GM21619 (cell line): Measurements from ENCODE around the gene MOBP.

Experiments used
- ATAC-seq: cut with Tn5 transposase; IDR thresholded peaks from one replicate; pipeline ENCODE4 v1.9.1; 2021; ENCODE audit not compliant: unreplicated experiment

The MOBP gene

GRCh38 chr3:39540162-39540921, 72.9 kb downstream of the MOBP start:
- ATAC-seq, result no peak

DNA sequence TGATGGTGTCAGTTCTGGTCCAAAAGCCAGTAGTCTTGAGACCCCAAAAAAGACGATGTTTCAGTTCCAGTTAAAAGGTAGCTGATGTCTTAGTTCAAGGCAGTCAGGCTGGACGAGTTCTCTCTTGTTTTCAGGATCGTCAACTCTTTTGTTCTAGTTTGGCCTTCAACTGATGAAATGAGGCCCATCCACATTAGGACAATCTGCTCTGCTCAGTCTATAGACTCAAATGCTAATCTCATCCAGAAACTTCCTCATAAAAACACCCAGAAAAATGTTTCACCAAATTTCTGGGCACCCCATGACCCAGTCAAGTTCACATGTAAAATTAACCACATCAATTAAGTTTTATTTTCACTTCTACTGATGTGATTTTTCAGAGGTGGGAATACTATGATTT, 74.0 kb downstream of the MOBP start:
- no peak for ATAC-seq

GRCh38 chr3:39541917-39542329, 74.4 kb downstream of the MOBP start:
- no peak for ATAC-seq

DNA sequence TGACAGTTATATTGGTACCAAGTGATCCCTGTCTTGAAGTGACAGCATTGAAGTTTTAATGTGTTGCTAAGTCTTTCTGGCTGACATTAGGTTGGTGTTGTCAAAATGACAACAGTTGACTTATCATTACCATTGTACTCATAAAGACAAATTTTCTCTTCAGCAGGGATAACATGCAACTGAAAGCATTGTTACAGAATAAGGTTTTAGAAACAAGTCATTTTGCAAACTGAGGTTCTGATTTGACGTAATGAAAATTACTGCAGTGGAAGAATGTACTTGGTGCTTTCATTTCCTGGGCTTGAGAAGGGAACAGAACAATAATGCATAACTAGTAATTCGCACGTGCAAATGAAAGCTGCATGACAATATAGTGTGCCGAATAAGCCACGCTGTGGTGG, 75.1 kb downstream of the MOBP start:
- ATAC-seq, result no peak

GRCh38 chr3:39548282-39548681, 80.8 kb downstream of the MOBP start:
- ATAC-seq, result no peak

- ATAC-seq, result no peak
Measured at GRCh38 chr3:39550354-39551051, 83.0 kb downstream of the MOBP start.
